HL-60/S4 (cell line): ENCODE measurements around the gene UBE2Q1.

Experiments
- in situ Hi-C: fragments of 300-500 bp; cut with MboI; formaldehyde crosslinking; loops from 2 replicates; pipeline ENCODE4 v1.14.3; 2022; ENCODE audit warnings: low sequenced_read_pairs

UBE2Q1 gene

GRCh38 chr1:154557939-154558719, at the start of gene UBE2Q1:
Gene UBE2Q1 (minus strand): TSS chr1:154558662. CDS start chr1:154558553, 109 bp downstream.
- in situ Hi-C loops: loop anchor here (25.0 kb wide), 1 partner anchor 504 kb away; the partner anchor contains the start of genes ADAM15 and EFNA4

GRCh38 chr1:154607609-154608396, 49.3 kb upstream of the UBE2Q1 start, which contains the start of gene ADAR:
Gene ADAR (minus strand): TSS chr1:154608186. CDS start chr1:154608006, 180 bp downstream.
- in situ Hi-C loops: no loop called here

GRCh38 chr1:154607106-154607608, 48.7 kb upstream of the UBE2Q1 start:
- in situ Hi-C loops: no loop called here

GRCh38 chr1:154605534-154605933, 47.1 kb upstream of the UBE2Q1 start:
- in situ Hi-C loops: no loop called here

- in situ Hi-C loops: no loop called here
These were observed 44.9 kb upstream of the UBE2Q1 start for GRCh38 chr1:154603317-154603716.

GRCh38 chr1:154599658-154600057, 41.2 kb upstream of the UBE2Q1 start:
- in situ Hi-C loops: no loop called here

GRCh38 chr1:154598871-154599635, 40.6 kb upstream of the UBE2Q1 start:
- in situ Hi-C loops: no loop called here

GRCh38 chr1:154595621-154596020, 37.2 kb upstream of the UBE2Q1 start:
- in situ Hi-C loops: no loop called here

- in situ Hi-C loops: no loop called here
These were observed 36.3 kb upstream of the UBE2Q1 start for GRCh38 chr1:154594811-154595210.

GRCh38 chr1:154593390-154593789, 34.9 kb upstream of the UBE2Q1 start:
- in situ Hi-C loops: no loop called here

- in situ Hi-C loops: no loop called here
These were observed 32.7 kb upstream of the UBE2Q1 start for GRCh38 chr1:154591206-154591605.

GRCh38 chr1:154590756-154591155, 32.3 kb upstream of the UBE2Q1 start:
- in situ Hi-C loops: no loop called here

- in situ Hi-C loops: no loop called here
These were observed 31.3 kb upstream of the UBE2Q1 start for GRCh38 chr1:154589780-154590179.

GRCh38 chr1:154586641-154587040, 28.2 kb upstream of the UBE2Q1 start:
- in situ Hi-C loops: no loop called here

GRCh38 chr1:154586231-154586630, 27.8 kb upstream of the UBE2Q1 start:
- in situ Hi-C loops: no loop called here

- in situ Hi-C loops: no loop called here
These were observed 26.0 kb upstream of the UBE2Q1 start for GRCh38 chr1:154584267-154584994.

GRCh38 chr1:154583773-154584172, 25.3 kb upstream of the UBE2Q1 start:
- in situ Hi-C loops: no loop called here

GRCh38 chr1:154582885-154583284, 24.4 kb upstream of the UBE2Q1 start:
- in situ Hi-C loops: no loop called here

GRCh38 chr1:154581766-154582165, 23.3 kb upstream of the UBE2Q1 start:
- in situ Hi-C loops: no loop called here

- in situ Hi-C loops: no loop called here
These were observed 20.9 kb upstream of the UBE2Q1 start for GRCh38 chr1:154579374-154579773.
